GM21529 (cell line): ENCODE results near the gene SART3.
"Not testable (repeated sequence)": the region's sequence is repeated elsewhere in the genome, so short reads cannot be mapped to it uniquely, and the experiment has no call there.

Experiments
- ATAC-seq: cut with Tn5 transposase; IDR thresholded peaks from one replicate; pipeline ENCODE4 v1.9.1; 2021; ENCODE audit not compliant: unreplicated experiment

Gene SART3

DNA sequence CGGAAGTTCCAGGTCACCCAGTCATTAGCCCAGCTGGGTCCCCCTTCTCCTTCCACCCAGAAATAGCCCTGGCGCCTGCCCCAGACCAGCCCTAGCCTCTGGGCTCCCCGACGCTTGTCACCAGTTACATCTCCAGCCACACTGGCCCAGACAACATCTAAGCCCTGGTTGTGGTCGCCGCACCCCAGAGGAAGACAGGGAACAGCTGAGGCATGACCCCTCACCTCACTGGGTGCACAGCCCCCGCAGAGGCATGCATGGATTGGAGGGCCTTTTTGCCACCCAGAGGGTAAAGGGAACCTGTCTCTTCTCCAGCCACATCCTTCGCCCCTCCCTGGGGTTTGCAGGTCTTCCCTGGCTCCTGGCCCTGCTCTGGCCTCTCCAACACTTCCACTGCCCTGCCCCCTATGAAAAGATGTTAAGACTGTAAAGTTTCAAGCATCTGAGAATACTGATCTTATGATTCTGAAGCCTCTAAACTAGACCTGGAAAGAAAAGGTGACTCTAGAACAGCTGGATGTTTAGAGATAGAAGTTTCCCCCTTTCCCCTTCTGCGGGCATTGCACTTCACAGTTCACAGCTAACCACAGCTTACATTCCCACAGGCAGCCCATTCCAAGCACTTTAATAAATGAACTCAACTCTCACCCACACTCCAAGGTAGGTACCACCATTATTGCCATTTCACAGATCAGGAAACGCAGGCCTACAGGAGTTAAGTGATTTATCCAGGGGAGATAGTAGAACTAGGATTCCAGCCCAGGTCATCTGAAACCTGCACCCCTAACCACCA is 22.2 kb upstream of the SART3 start:
- ATAC-seq: no peak

DNA sequence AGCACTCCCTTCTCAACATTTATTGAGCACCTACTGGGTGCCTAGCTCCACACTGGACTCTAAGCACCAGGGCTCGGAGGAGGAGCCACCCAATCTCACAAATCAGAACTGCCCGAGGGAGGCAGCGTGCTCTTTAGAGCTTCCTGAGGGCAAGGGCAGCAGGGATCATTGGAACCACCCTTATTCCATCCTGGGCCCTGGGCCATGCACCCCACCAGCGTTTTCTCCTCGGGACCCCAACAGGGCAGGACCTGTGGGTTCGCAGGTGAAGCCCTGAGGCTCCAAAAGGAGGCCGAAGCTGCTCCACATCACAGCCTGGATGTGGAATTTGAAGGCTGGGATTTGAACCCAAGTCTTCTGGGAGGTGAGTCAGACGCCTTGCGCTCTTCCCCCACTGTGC is 21.5 kb upstream of the SART3 start:
- no peak for ATAC-seq

DNA sequence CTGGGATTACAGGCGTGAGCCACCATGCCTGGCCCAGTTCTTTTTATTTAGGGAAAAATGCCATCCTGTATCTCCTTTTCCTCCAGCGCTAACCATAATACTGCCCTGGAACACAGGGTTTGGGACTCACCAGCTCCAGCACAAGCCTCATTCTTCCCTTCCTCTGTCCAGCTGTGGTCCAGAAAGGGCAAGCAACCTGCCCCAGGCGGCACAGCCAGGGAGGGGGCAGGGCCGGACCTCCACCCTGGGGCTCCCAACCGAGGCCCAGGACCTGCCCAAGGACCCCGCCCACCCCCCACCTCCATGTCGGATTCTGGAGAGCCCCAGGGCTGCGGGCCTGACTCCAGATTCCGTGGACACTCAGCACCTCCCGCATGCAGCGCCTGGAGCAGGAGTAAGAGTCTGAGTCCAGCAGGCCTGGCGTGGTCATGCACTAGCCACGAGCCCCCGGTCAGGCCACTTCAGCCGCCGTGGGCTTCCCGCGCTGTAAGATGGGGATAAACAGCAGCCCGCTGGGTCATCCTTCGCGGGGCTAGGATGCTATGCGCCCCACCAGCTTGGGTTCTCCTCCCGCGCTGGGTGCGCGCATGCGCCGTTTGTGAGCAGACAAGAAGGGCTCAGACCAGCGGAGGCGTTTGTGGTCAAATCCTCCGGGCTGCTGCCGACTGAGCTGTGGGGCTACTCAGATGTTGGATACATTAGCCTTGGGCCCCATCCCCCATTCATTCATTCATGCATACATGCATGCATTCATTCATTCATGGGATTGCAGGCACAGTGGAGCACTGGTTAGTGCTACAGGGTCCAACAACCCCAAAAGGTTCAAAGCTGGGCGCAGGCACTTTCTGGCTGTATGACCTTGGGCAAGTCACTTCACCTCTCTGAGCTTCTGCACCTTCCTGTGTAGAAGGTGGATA is 20.6 kb upstream of the SART3 start:
- ATAC-seq: no peak

DNA sequence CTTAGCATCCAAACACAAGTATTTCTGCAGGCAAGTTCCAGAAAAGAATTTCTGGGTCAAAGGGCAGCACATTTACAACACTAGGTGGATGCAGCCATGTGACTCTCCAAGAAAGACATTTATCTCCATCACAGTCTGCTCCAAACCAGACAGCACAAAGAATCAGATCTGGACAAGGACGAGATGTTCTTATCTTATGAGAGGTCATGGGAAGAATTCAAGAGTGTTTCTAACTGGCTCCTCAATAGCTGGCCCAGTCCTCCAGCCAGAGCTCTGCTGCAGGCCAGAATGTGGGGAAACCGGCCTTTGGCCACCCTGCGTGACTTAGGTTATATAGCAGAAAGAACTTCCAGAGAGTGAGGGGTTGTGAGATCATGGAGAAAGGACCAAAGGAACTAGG is 19.6 kb upstream of the SART3 start:
- no peak for ATAC-seq

DNA sequence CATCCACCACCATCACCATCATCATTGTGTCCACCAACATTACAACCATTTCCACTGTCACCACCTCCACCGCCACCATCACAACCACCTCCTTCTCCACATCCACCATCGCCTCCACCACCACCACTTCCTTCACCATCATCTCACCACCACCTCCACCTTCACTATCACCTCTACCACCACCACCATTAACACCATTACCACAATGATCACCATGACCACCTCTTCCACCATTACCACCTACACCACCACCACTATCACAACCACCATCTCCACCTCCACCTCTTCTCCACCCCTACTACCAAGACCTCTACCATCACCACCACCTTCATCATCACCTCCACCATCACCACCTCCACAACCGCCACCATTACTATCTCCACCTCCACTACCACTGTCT is 17.8 kb upstream of the SART3 start:
- ATAC-seq: no peak

DNA sequence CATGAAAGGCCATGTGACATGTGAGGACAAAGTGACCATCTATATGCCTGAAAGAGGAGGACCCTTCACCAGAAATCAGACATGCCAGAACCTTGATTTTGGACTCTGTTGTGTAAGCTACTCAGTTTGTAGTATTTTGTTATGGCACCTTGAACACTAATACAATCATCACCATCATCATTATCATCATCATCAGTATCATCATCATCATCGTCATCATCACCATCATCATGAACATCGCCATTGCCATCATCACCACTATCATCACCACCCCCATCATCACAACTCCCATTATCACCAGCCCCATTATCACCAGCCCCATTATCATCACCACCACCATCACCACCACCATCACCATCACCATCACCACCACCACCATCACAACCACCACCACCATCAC is 17.3 kb upstream of the SART3 start:
- no peak for ATAC-seq

DNA sequence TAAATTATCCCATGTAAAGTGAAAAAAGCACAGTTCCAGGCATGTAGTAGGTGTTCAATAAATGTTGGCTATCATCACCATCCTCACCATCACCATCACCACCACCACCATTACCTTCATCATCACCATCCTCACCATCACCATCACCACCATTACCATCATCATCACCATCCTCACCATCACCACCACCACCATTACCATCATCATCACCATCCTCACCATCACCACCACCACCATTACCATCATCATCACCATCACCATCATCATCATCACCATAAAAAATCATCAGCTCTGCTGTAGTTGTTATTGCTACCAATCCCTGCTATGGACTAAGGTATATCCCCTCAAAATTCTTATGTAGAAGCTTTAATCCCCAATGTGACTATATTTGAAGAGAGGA is 16.5 kb upstream of the SART3 start:
- ATAC-seq: no peak

DNA sequence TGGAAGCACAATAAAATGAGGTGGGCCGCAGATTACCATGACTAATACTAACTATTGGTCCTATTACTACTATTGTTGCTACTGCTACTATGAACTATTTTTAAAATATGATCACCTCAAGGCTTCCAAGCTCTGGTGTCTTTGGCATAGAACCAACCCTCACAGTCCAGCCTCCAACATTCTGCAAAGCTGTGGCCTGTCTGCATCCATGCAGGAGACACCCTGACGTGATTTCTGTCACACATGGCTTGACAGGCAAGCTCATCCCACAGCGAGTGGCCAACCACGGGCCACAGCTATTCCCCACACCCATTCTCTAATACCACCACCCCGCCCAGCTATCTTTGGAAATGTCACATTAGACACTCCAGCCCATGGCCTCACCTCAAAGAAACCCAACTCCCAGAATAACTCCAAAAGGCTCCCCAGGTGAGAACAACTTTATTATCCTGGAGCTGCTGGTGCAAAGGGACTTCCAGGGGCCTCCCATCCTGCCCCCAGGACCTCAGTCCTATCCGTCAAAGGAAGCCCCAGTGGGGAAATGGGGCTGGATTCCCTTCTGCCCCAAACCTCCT is 15.8 kb upstream of the SART3 start:
- no peak for ATAC-seq

DNA sequence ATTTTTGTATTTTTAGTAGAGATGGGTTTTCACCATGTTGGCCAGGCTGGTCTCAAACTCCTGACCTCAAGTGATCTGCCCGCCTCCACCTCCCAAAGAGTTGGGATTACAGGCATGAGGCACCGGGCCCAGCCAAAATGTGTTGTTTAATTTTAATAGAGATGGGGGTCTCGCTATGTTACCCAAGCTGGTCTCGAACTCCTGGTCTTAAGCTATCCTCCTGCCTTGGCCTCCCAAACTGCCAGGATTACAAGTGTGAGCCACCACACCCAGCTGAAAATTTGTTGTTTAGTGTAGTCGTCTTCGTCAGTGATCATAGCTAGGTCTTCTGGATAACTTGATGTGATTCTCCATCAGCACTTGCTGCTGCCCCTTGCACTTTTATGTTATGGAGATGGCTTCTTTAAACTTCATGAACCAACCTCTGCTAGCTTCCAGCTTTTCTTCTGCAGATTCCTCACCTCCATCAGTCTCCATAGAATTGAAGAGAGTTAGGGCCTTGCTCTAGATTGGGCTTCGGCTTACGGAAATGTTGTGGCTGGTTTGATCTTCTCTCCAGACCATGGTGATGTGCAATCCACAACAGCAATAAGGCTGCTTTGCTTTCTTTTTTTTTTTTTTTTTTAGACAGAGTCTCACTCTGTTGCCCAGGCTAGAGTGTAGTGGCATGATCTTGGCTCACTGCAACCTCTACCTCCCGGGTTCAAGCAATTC is 14.4 kb upstream of the SART3 start:
- ATAC-seq: no peak

DNA sequence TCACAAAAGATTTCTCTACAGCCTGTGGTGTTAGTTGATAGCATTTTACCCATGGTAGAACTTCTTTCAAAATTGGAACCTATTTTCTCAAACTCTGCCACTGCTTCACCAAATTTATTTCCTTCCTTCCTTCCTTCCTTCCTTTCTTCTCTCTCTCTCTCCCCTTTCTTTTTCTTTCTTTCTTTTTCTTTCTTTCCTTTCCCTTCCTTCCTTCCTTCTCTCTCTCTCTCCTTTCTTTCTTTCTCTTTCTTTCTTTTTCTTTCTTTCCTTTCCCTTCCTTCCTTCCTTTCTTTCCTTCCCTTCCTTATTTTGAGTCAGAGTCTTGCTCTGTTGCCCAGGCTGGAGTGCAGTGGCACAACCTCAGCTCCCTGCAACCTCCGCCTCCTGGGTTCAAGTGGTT is 13.3 kb upstream of the SART3 start:
- not testable (repeated sequence) for ATAC-seq

DNA sequence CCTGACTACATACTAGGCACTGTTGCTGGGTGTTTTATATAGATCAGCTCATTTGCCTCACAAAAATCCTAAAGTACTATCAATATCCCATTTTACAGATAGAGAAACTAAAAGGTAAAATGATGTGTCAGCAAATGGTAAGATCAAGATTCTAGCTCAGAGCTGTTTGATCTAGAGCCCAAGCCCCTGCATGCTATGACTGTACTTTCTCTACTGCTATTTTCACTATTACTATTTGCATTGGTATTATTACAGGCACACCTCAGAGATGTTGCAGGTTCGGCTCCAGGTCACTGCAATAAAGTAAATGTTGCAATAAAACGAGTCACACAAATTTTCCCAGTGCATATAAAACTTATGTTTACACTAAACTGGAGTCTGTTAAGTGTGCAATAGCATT is 12.3 kb upstream of the SART3 start:
- no peak for ATAC-seq

DNA sequence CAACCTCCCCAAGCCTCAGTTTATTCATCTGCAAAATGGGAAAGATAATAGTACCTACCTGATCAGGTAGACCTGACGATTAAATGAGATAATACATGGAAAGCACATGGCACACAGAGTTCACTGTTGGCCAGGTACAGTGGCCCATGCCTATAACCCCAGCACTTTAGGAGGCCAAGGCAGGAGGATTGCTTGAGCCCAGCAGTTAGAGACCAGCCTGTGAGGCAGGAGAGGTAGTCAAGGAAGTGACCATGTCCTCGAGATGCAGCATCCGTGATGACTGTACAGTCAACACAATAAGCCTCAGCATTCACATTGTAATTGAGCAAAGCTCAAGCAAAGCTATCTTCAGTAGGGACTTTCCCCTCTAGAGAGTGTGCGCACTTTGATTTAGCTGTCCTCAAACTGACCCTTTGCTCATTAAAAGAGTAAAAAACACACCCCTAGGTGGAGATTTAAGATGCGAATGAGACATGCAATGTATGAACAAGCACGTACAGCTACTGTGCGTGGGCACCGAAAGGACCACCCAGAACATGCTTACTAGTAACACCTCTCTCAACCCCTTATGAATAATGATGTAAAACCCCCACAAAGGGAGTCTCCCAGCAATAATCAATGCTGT is 11.3 kb upstream of the SART3 start:
- ATAC-seq: no peak

DNA sequence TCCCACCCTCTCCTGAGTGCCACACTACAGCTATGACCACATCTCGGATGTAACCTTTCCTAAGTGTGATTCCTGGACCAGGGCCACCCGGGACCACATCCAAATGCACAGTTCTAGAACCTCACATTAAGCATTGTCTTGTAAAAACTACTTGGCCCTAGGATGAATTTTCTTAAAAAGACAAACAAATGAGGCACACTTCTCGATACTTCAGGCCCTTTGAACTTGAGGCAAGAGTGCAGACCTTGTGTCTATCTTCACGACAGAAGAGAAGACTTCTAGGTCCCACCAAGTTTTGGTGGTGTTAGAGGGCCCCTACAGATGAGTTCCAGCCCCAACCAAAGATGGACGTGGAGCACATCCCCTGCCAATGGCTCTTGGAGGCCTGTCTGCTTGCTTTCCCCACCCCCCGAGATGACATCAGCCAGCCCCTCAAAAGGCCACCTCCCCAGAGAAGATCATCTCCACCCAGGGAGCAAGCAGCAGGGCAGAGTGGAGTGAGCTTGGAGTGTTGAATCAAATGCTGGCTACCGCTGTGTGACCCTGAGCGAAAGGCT is 10.7 kb upstream of the SART3 start:
- ATAC-seq: no peak

DNA sequence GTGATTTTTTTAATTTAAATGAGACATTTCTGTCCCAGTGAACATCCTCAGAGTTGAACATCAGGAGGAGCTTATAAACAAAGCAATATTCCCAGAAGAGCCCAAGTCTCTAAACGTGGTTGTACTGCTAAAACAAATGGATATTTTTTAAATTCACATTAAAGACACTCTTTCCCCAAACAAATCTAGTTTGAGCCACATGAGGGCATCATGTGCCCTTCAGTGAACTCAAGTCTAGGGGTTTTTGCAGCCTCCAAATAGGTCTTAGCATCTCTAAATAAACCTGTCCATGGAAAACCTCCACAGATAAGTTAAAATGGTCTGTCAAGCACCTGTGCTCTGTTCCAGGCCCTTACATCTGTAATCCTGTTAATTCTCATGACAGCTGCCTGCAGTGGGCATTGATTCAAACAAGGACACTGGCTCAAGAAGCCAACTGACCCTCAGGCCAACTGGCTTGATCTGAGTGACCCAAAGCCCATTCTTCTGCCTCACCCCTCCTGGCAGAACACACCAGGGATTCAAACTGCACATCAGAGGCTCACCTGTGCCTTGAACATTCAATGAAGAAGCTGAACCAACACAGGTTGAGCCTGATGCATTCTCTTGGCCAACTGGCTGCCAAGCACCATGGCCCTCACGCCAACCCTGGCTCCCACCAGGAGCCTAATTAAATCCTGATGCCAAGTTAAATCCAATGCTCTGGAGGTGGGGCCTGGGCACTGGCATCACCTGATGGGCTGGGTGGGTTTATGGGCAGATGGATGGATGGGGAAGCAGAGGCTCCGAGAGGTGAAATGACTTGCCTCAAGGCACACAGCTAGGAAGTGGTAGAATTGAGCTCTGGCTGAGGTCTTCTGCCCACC is 10.0 kb upstream of the SART3 start:
- ATAC-seq: no peak

DNA sequence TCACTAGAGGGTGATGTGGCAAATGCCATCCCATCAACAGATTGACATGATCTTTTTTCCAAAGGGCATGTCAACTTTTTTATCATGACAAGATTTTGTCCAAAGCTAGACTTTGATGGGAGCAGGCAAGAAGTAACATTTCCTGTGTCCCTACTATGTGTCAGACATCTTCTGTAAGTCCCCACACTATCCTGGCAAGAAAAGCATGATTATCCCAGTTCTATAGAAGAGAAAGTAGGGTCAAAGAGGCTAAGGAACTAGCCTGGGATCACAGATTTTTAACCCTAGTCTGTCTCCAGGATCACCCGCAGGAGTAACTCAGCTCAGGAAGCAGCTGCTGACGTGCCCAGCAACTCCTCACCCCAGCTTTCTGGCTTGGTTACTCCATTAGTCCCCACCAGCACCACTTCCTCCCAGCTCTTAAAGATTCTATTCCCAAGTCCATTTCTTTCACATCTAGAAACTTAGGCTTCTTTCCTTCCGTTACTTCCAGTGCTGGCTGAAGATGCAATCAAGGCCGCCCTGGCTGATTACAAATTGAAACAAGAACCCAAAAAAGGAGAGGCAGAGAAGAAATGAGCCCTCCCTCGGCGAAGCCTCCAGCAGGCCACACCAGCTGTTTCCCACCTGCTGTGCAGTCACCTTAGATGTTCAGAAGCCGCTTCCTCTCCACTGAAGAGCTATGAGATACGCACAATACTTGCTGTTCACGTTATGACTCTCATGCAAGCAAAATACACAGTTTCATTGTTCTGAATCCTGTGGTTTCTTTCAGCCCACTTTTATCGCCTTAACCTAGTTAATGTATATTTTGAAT is 7.6 kb upstream of the SART3 start:
- ATAC-seq: peak; percentile 82

DNA sequence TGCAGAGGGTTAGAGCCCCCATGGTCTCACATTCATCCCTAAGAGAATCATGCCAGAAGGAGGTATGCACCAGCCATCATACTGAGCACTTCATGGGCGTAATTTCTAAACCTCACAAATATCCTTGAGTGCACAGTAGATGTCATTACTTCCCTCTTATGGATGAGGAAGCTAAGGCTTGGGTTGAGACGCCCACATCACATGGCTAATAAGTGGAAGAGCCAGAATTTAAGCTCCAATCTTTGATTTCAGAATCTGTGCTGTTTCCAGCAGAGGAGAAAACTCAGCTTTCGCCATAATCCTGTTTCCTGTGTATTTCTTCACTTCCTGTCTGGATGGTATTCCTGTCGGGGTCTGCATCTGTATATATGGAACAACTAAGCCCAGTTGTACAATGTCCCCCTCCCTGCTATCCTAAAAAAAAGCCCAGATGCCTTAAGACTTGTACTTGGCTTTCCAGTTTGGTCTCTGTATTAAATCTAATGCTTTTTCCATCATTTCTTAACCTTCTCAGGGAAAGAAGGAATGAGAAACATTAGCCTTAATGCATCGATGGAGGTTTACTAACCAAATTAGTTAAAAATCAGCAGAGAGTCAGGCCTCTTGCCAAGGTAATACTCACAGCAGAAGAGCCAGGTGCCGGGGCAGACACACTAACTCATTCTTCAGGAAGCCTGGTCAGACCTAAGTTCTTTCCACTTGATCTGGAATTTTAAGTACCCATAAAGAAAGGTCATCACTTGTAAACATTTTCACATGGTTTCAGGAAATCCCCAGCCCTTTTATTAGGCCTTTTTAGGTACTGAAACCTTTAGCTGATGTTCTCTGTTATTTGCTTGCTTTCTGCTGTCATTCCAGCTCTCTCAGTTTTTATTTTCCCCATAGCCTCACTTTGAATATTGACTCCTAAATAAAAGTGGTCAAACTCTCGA is 6.7 kb upstream of the SART3 start:
- ATAC-seq: peak; percentile 18

DNA sequence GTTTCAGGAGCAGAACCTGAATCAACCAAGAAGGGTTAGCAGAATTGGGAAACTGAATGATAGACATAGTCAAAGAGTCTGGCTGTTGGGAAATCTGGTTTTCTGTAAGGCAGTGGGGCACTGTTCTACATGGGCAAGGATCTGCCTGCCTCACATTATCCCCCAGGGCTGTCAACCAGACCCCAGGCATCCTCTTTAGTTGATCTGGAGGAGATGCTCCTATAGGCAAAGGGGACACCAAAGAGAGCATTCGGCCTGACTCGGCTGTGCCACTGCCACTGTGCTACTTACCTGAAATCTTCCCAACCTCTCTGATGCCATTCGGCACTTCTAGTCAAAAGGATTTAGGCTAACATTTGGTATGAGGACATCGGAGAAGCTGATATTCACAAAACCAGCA is 5.5 kb upstream of the SART3 start:
- ATAC-seq: no peak

DNA sequence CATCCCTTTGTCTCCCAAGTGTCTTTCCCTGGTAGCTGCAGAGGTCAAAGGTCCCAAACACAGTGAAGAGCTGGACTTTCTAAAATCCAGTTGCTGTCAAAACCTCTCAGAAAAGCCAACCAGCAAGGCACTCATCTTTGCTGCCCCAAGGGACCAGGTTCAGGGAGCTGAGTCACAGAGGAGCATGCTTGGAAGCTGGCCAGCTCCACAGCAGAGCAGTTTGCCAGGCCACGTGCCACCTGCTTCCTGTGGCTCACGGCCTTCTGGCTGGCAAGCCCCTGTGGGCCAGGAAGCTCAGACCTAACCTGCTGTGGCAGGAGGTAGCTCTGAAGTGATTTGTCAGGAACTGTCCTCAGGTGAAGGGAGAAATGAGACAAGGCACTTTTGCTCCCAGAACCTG is 5.0 kb upstream of the SART3 start:
- ATAC-seq: no peak
